ENCODE measurements around the gene CNNM4. TPM values are rescaled to one million over a fixed set of nuclear protein-coding genes. Genes with fewer than 3 reads are reported as not detected.
A peak's percentile ranks its signal among the peaks of the same experiment; 100 is the strongest.

CNNM4 gene
- total RNA-seq, 4 donors from 2014 or later: 19.0 to 53.9 (median 41.7) TPM

DNA sequence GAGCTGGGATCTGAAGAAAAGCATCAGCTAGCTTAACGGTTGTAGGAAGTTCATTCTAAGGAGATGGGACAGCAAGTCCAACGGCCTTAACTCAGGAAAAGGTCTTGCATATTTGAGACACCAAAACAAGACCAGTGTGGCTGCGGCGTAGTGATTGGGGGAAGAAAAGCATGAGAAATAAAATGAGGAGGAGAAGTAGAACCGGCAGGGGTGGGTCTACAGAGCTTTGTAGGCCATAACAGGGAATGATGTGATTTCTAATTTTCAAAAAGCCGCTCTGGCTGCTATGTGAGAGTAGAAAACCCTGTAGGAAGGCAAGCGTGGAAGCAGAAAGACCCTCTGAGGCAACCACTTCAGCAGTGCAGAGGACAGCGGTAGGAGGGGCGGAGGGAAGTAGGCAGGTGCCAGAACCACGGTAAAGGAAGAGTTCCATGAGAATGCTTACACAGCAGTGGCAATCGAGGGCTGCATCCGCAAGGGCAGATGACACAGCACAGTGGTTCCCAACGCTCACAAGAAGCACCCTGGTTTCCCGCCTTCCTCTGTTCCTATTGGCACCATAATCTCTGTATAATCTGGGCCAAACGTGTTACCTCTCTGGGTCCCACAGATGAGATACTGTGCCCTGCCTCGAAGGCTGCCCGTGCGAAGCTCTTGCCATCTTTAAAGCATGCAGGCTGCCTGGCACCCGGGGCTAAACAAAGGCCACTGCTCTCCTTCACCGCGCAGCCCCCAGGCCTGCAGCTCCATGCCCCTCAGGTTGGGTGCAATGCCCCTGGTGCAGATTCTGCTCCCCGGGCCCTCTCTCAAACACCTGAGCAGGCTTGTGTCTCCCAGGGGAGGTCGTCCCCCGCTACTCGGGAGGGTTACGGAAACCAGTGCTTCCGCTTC, 96.3 kb downstream of the CNNM4 start:
- peaks cover 0 to 41% (median 7%) of the 10 kb centered on the region in 4 donors for H3K4me1 ChIP-seq
- H3K27me3 ChIP-seq: no peaks in the 10 kb centered on the region
- TF ChIP-seq, protein P1, sequence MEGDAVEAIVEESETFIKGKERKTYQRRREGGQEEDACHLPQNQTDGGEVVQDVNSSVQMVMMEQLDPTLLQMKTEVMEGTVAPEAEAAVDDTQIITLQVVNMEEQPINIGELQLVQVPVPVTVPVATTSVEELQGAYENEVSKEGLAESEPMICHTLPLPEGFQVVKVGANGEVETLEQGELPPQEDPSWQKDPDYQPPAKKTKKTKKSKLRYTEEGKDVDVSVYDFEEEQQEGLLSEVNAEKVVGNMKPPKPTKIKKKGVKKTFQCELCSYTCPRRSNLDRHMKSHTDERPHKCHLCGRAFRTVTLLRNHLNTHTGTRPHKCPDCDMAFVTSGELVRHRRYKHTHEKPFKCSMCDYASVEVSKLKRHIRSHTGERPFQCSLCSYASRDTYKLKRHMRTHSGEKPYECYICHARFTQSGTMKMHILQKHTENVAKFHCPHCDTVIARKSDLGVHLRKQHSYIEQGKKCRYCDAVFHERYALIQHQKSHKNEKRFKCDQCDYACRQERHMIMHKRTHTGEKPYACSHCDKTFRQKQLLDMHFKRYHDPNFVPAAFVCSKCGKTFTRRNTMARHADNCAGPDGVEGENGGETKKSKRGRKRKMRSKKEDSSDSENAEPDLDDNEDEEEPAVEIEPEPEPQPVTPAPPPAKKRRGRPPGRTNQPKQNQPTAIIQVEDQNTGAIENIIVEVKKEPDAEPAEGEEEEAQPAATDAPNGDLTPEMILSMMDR (IDR thresholded peaks at IDR 0.05): no peak
- no peak for TF ChIP-seq POLR2A (IDR thresholded peaks at IDR 0.05)
- H3K9me3 ChIP-seq: no peaks in the 10 kb centered on the region
- H3K27ac ChIP-seq: peak overlapping the region; percentile 81 to 93 (median 86)
- H3K4me3 ChIP-seq: peak overlapping the region; percentile 67 to 91 (median 79)
- H3K36me3 ChIP-seq: peaks cover 0 to 34% (median 0%) of the 10 kb centered on the region in 3 donors
- DNase-seq: peak in 2 of 3 donors; percentile 68 to 71

DNA sequence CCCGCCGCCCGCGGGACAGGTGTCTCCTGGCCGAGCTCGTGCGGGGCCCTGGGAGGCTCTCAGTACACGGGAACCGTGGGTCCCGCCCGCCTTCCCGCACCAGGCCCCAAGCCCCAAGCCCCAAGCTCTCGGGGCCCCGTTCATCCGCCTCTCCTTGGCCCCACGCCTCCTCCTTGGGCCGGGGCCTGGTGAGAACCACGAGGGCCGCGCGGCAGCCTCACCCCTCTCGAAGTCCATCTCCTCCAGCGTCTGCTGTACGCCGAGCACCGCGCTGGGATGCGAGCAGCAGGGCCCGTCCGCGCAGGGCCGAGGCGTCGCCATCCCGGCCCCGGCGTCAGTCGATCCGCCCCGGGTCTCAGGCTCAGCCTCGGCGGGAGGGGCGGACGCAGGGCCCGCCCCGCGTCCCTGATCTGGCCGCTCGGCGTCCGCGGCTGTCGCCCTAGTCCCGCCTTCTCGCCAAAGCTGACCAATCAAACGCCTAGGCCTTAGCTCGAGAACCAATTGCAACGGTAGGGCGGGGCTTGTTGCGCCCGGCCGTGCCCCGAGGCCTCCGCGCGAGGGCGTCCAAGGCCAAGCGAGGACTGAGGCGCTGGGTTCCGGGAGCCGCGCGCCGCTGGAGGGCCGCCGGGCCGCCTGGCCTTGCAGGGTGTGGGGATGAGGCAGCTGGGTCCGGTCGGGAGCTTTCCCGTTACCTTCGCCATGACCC, 97.1 kb downstream of the CNNM4 start, which contains the start of gene ANKRD39:
ANKRD39 (minus strand) TSS at position 350 of the 706 bp plus-strand sequence; CDS start at position 321, 29 bp downstream.
- Histone ChIP-seq H3K27ac (peak within 1 kb of the TSS; percentile 81 to 93 (median 86)), H3K9me3 (no peaks in the 10 kb centered on the region), H3K27me3 (no peaks in the 10 kb centered on the region), H3K36me3 (peaks cover 0 to 29% (median 0%) of the 10 kb centered on the region in 3 donors), H3K4me1 (peaks cover 0 to 41% (median 7%) of the 10 kb centered on the region in 4 donors), H3K4me3 (peak within 1 kb of the TSS; percentile 67 to 91 (median 79))
- DNase-seq: peak; percentile 96 to 99 (median 99)
- TF ChIP-seq, protein P1 (IDR thresholded peaks at IDR 0.05): peak; percentile 81 to 96 (median 88)
- peak; percentile 74 to 77 for TF ChIP-seq POLR2A (IDR thresholded peaks at IDR 0.05)

GRCh38 chr2:96859099-96859649, 98.5 kb downstream of the CNNM4 start:
- DNase-seq: peak in 1 of 3 donors; percentile 55
- no peak overlapping the region for H3K4me3 ChIP-seq

DNA sequence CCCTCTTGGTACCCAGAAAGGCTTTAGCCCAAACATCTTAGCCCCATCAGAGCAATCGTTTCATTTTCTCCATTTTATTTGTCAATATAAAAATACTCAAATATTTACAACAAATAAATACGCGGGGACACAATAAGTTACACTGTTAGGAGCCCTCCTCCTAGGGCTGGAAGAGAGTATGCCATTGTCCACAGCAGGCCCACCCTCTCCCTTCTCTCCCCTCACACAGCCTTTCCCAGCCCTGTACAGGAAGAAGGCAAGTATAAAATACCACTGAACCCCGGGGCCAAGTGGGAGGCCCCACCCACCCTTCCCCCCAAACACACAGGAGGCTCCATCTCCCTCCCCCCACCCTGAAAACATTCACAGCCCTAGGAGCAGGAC, 99.0 kb downstream of the CNNM4 start:
- TF ChIP-seq, protein P1 (IDR thresholded peaks at IDR 0.05): no peak
- no peak for TF ChIP-seq POLR2A (IDR thresholded peaks at IDR 0.05)
- H3K4me1 ChIP-seq: peaks cover 0 to 41% (median 7%) of the 10 kb centered on the region in 4 donors
- H3K27ac ChIP-seq: peak overlapping the region in 2 of 4 donors; percentile 84 to 93

More at GRCh38 chr2:96859099-96859649, 98.5 kb downstream of the CNNM4 start:
- Histone ChIP-seq H3K27ac (peak overlapping the region; percentile 59 to 93 (median 82)), H3K9me3 (no peaks in the 10 kb centered on the region), H3K36me3 (peaks cover 0 to 31% (median 0%) of the 10 kb centered on the region in 3 donors), H3K27me3 (no peaks in the 10 kb centered on the region), H3K4me1 (peaks cover 0 to 41% (median 7%) of the 10 kb centered on the region in 4 donors)
- no peak for TF ChIP-seq POLR2A (IDR thresholded peaks at IDR 0.05)
- TF ChIP-seq, protein P1 (IDR thresholded peaks at IDR 0.05): no peak

More for the DNA sequence above, 99.0 kb downstream of the CNNM4 start:
- no peak overlapping the region for H3K4me3 ChIP-seq
- H3K27me3 ChIP-seq: no peaks in the 10 kb centered on the region
- no peak for DNase-seq
- H3K36me3 ChIP-seq: peaks cover 0 to 36% (median 0%) of the 10 kb centered on the region in 3 donors
- H3K9me3 ChIP-seq: no peaks in the 10 kb centered on the region

Data from Peyer's patch (tissue), 4 donors.